ENCODE results near the gene UNC13A. TPM values are rescaled to one million over a fixed set of nuclear protein-coding genes. Genes with fewer than 3 reads are reported as not detected.

UNC13A gene
- total RNA-seq, 1 experiment from 2014 or later: 0.28 TPM

DNA sequence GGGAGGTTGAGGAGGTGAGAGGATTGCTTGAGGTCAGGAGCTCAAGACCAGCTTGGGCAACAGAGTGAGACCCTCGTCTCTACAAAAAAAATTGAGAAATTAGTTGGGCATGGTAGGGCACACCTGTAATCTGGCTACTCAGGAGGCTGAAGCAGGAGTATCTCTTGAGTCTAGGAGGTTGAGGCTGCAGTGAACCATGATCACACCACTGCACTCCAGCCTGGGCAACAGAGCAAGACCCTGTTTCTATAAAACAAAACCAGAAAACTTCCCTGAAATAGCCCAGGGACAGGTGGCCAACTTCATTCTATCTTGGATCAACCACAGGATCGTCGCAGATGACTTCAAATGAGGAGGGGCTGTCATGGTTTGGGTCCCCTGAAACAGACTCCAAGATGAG lies 104.0 kb downstream of the UNC13A start:
- no TSS peak for BruUV-seq (replicated peaks)
- no peak for DNase-seq
- Mint-ChIP-seq H3K27ac (ENCODE audit: unreplicated experiment) (no peak overlapping the region), H3K4me3 (ENCODE audit: low read depth, unreplicated experiment) (no peak overlapping the region), H3K27me3 (ENCODE audit: unreplicated experiment) (no peaks in the 10 kb centered on the region), H3K36me3 (ENCODE audit: insufficient read depth, unreplicated experiment) (peaks cover 18% of the 10 kb centered on the region), H3K9me3 (ENCODE audit: low read depth, unreplicated experiment) (no peaks in the 10 kb centered on the region), H3K4me1 (ENCODE audit: low read depth, unreplicated experiment) (peaks cover 7% of the 10 kb centered on the region)
- intact Hi-C loops (cut with micrococcal nuclease; ENCODE audit: unreplicated experiment): no loop called here
- CTCF ChIA-PET: no interaction called here
- TF ChIP-seq, protein P1, sequence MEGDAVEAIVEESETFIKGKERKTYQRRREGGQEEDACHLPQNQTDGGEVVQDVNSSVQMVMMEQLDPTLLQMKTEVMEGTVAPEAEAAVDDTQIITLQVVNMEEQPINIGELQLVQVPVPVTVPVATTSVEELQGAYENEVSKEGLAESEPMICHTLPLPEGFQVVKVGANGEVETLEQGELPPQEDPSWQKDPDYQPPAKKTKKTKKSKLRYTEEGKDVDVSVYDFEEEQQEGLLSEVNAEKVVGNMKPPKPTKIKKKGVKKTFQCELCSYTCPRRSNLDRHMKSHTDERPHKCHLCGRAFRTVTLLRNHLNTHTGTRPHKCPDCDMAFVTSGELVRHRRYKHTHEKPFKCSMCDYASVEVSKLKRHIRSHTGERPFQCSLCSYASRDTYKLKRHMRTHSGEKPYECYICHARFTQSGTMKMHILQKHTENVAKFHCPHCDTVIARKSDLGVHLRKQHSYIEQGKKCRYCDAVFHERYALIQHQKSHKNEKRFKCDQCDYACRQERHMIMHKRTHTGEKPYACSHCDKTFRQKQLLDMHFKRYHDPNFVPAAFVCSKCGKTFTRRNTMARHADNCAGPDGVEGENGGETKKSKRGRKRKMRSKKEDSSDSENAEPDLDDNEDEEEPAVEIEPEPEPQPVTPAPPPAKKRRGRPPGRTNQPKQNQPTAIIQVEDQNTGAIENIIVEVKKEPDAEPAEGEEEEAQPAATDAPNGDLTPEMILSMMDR (IDR thresholded peaks at IDR 0.05; ENCODE audit: unreplicated experiment): no peak

DNA sequence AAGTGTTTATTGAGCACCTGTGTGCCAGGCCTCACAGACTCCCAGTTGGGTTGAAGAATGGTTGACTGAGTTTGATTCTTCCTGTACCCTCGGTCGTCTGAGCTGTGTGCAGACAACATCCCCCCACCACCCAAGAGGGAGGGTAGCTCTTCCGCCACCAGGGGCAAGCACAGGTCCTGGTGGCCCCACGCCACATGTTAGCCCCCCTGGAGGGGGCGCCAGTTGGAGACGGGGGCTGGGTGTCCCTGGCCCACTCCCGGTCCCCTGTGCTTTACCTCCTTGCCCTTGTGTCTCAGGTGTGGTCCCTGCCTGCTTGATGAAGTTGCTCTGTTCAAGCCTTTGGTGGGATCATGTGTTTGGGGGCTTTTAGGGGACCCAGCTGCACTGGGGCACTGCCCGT lies 105.5 kb downstream of the UNC13A start:
- Mint-ChIP-seq H3K36me3 (ENCODE audit: insufficient read depth, unreplicated experiment) (peaks cover 24% of the 10 kb centered on the region), H3K9me3 (ENCODE audit: low read depth, unreplicated experiment) (no peaks in the 10 kb centered on the region), H3K4me3 (ENCODE audit: low read depth, unreplicated experiment) (no peak overlapping the region), H3K27me3 (ENCODE audit: unreplicated experiment) (no peaks in the 10 kb centered on the region), H3K4me1 (ENCODE audit: low read depth, unreplicated experiment) (peaks cover 7% of the 10 kb centered on the region), H3K27ac (ENCODE audit: unreplicated experiment) (no peak overlapping the region)
- CTCF ChIA-PET: no interaction called here
- intact Hi-C loops (cut with micrococcal nuclease; ENCODE audit: unreplicated experiment): no loop called here
- TF ChIP-seq, protein P1 (IDR thresholded peaks at IDR 0.05; ENCODE audit: unreplicated experiment): no peak
- DNase-seq: no peak
- no TSS peak for BruUV-seq (replicated peaks)

DNA sequence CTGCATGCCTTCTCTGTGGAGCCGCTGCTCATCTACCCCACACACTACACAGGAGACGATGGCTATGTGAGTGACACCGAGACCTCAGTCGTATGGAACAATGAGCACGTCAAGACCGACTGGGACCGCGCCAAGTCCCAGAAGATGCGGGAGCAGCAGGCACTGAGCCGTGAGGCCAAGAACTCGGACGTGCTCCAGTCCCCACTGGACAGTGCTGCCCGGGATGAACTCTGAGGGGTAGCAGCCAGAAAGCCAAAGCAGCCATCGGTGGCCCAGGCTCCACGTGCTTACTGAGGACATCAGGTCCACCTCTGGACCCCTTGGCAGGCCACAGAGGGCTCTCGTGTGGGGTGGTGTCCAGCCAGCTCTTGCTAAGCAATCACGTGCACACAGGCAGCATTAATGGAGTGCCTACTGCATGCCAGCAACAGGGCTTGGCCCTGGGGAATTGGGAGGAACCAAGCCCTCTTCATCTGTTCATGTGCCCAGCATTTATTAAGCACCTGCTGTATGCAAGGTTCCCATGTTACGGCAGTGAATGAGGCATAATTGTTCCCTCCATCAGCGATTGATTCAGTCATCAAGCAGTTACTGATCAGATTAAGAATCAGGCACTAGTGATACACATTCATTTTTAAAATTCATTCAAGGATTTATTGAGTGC lies 106.8 kb downstream of the UNC13A start:
- Mint-ChIP-seq H3K27me3 (ENCODE audit: unreplicated experiment) (no peaks in the 10 kb centered on the region), H3K9me3 (ENCODE audit: low read depth, unreplicated experiment) (no peaks in the 10 kb centered on the region), H3K4me1 (ENCODE audit: low read depth, unreplicated experiment) (peaks cover 7% of the 10 kb centered on the region), H3K4me3 (ENCODE audit: low read depth, unreplicated experiment) (no peak overlapping the region), H3K36me3 (ENCODE audit: insufficient read depth, unreplicated experiment) (peaks cover 36% of the 10 kb centered on the region), H3K27ac (ENCODE audit: unreplicated experiment) (no peak overlapping the region)
- no peak for DNase-seq
- TF ChIP-seq, protein P1 (IDR thresholded peaks at IDR 0.05; ENCODE audit: unreplicated experiment): no peak
- intact Hi-C loops (cut with micrococcal nuclease; ENCODE audit: unreplicated experiment): no loop called here
- no TSS peak for BruUV-seq (replicated peaks)
- CTCF ChIA-PET: no interaction called here

DNA sequence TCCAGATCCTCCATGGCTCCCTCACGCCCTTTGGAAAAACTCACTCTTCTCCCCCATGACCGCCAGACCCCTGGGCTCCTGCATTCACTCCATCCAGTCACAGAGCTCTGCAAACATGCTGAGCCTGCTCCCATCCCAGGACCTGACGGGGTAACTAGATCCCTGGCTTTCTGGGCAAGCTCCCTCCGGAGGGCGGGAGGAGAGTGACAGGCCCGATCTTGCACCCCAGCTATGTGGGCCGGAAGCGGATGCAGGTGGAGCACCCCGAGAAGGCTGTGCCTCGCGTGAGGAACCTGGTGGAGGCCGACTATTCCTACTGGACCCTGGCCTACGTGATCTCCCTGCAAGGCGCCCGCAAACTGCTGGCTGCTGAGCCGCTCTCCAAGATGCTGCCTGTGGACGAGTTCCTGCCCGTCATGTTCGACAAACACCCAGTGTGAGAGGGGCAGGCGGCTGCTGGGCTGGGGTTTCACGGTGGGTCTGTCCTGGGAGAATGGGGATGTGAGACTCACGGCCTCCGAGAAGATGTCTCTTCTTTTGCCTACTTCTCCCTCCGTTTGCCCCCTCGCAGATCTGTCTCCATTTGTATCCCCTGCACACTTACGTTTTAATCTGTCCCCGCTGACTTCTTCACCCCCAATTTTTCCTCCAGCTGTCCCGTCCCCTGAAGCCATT lies 107.5 kb downstream of the UNC13A start:
- Mint-ChIP-seq H3K4me1 (ENCODE audit: low read depth, unreplicated experiment) (peaks cover 7% of the 10 kb centered on the region), H3K4me3 (ENCODE audit: low read depth, unreplicated experiment) (no peak overlapping the region), H3K27ac (ENCODE audit: unreplicated experiment) (peak overlapping the region; percentile 21), H3K27me3 (ENCODE audit: unreplicated experiment) (no peaks in the 10 kb centered on the region), H3K9me3 (ENCODE audit: low read depth, unreplicated experiment) (no peaks in the 10 kb centered on the region), H3K36me3 (ENCODE audit: insufficient read depth, unreplicated experiment) (peaks cover 37% of the 10 kb centered on the region)
- intact Hi-C loops (cut with micrococcal nuclease; ENCODE audit: unreplicated experiment): no loop called here
- no TSS peak for BruUV-seq (replicated peaks)
- DNase-seq: no peak
- CTCF ChIA-PET: interaction anchor here (0.6 to 1.0 kb wide), 2 partner anchors 18 to 24 kb away, joined by 3 read pairs; no protein-coding TSS in a partner anchor
- TF ChIP-seq, protein P1 (IDR thresholded peaks at IDR 0.05; ENCODE audit: unreplicated experiment): no peak
